Measurements from ENCODE around the gene ALPG.

ALPG gene

DNA sequence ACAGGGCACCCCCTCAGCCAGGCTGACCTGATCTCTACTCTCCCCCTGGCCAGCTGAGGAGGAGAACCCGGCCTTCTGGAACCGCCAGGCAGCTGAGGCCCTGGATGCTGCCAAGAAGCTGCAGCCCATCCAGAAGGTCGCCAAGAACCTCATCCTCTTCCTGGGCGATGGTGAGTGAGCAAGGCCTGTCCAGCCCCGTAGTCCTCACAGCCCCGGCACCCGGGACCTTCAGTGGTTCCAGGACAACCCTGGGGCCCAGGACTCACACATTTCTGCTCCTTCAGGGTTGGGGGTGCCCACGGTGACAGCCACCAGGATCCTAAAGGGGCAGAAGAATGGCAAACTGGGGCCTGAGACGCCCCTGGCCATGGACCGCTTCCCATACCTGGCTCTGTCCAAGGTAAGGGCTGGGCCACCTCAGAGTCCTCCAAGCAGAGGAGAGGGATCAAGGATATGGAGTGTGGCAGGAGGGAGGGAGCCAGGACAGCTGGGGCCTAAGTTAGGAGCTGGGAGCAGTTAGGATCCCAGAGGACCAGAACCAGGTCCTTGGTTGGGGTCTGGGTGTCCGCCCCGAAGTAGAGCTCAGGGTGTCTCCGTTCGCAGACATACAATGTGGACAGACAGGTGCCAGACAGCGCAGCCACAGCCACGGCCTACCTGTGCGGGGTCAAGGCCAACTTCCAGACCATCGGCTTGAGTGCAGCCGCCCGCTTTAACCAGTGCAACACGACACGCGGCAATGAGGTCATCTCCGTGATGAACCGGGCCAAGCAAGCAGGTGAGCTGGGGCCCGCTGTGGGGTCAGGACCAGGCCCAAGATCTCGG is 49.9 kb downstream of the ALPG start:
- H4K20me1 ChIP-seq (ENCODE audit: insufficient read depth, low read length), result no peaks in the 10 kb centered on the region
- 0 out of 2 replicates have a peak, but pooled peaks cover 11% of the 10 kb centered on the region for H3K27me3 ChIP-seq (ENCODE audit: insufficient read depth, low read length)
- no peaks in the 10 kb centered on the region for H3K79me2 ChIP-seq (ENCODE audit: insufficient read depth, low read length)
- H3K9me3 ChIP-seq (ENCODE audit: low read length), result no peaks in the 10 kb centered on the region
- H3K9ac ChIP-seq (ENCODE audit: low read length), result no peak overlapping the region
- TF ChIP-seq EZH2 (IDR thresholded peaks at IDR 0.05; ENCODE audit: borderline replicate concordance, low read length), result no peak
- TF ChIP-seq, protein P1, sequence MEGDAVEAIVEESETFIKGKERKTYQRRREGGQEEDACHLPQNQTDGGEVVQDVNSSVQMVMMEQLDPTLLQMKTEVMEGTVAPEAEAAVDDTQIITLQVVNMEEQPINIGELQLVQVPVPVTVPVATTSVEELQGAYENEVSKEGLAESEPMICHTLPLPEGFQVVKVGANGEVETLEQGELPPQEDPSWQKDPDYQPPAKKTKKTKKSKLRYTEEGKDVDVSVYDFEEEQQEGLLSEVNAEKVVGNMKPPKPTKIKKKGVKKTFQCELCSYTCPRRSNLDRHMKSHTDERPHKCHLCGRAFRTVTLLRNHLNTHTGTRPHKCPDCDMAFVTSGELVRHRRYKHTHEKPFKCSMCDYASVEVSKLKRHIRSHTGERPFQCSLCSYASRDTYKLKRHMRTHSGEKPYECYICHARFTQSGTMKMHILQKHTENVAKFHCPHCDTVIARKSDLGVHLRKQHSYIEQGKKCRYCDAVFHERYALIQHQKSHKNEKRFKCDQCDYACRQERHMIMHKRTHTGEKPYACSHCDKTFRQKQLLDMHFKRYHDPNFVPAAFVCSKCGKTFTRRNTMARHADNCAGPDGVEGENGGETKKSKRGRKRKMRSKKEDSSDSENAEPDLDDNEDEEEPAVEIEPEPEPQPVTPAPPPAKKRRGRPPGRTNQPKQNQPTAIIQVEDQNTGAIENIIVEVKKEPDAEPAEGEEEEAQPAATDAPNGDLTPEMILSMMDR (IDR thresholded peaks at IDR 0.05; ENCODE audit: low read length), result no peak
- H3F3A ChIP-seq (ENCODE audit: insufficient read depth, low read length), result no peaks in the 10 kb centered on the region
- H3K4me1 ChIP-seq (ENCODE audit: insufficient read depth, low read length, severe bottlenecking), result no peaks in the 10 kb centered on the region
- no peaks in the 10 kb centered on the region for H3K36me3 ChIP-seq (ENCODE audit: insufficient read depth, low read length)
- no peaks in the 10 kb centered on the region for H3K9me2 ChIP-seq (ENCODE audit: low read depth, low read length)
- H3K4me3 ChIP-seq (ENCODE audit: low read depth, low read length, poor library complexity, severe bottlenecking), result no peak overlapping the region
- H3K4me2 ChIP-seq (ENCODE audit: low read length), result no peak overlapping the region
- H2AFZ ChIP-seq (ENCODE audit: low read length), result no peak overlapping the region
- no peak overlapping the region for H3K27ac ChIP-seq (ENCODE audit: low read depth, low read length, poor library complexity, severe bottlenecking)

- no peak overlapping the region for H2AFZ ChIP-seq (ENCODE audit: low read length)
- H3K9me2 ChIP-seq (ENCODE audit: low read depth, low read length), result no peaks in the 10 kb centered on the region
- no peaks in the 10 kb centered on the region for H3F3A ChIP-seq (ENCODE audit: insufficient read depth, low read length)
- H3K27ac ChIP-seq (ENCODE audit: low read depth, low read length, poor library complexity, severe bottlenecking), result no peak overlapping the region
- no peak overlapping the region for H3K4me3 ChIP-seq (ENCODE audit: low read depth, low read length, poor library complexity, severe bottlenecking)
- H3K4me2 ChIP-seq (ENCODE audit: low read length), result no peak overlapping the region
- no peaks in the 10 kb centered on the region for H3K4me1 ChIP-seq (ENCODE audit: insufficient read depth, low read length, severe bottlenecking)
- no peaks in the 10 kb centered on the region for H3K79me2 ChIP-seq (ENCODE audit: insufficient read depth, low read length)
- 0 out of 2 replicates have a peak, but pooled peaks cover 11% of the 10 kb centered on the region for H3K27me3 ChIP-seq (ENCODE audit: insufficient read depth, low read length)
- no peaks in the 10 kb centered on the region for H4K20me1 ChIP-seq (ENCODE audit: insufficient read depth, low read length)
- H3K9ac ChIP-seq (ENCODE audit: low read length), result no peak overlapping the region
- H3K9me3 ChIP-seq (ENCODE audit: low read length), result no peaks in the 10 kb centered on the region
- TF ChIP-seq EZH2 (IDR thresholded peaks at IDR 0.05; ENCODE audit: borderline replicate concordance, low read length), result no peak
- TF ChIP-seq, protein P1 (IDR thresholded peaks at IDR 0.05; ENCODE audit: low read length), result no peak
- H3K36me3 ChIP-seq (ENCODE audit: insufficient read depth, low read length), result no peaks in the 10 kb centered on the region
These were observed 50.7 kb downstream of the ALPG start for GRCh38 chr2:232457121-232458011.

- Histone ChIP-seq H3K4me1 (ENCODE audit: insufficient read depth, low read length, severe bottlenecking) (no peaks in the 10 kb centered on the region), H3K9me2 (ENCODE audit: low read depth, low read length) (no peaks in the 10 kb centered on the region), H3K36me3 (ENCODE audit: insufficient read depth, low read length) (no peaks in the 10 kb centered on the region), H3K79me2 (ENCODE audit: insufficient read depth, low read length) (no peaks in the 10 kb centered on the region), H3F3A (ENCODE audit: insufficient read depth, low read length) (no peaks in the 10 kb centered on the region), H2AFZ (ENCODE audit: low read length) (no peak overlapping the region), H4K20me1 (ENCODE audit: insufficient read depth, low read length) (no peaks in the 10 kb centered on the region), H3K27me3 (ENCODE audit: insufficient read depth, low read length) (0 out of 2 replicates have a peak, but pooled peaks cover 11% of the 10 kb centered on the region), H3K9me3 (ENCODE audit: low read length) (no peaks in the 10 kb centered on the region), H3K4me3 (ENCODE audit: low read depth, low read length, poor library complexity, severe bottlenecking) (no peak overlapping the region), H3K27ac (ENCODE audit: low read depth, low read length, poor library complexity, severe bottlenecking) (no peak overlapping the region), H3K9ac (ENCODE audit: low read length) (no peak overlapping the region), H3K4me2 (ENCODE audit: low read length) (no peak overlapping the region)
- TF ChIP-seq, protein P1 (IDR thresholded peaks at IDR 0.05; ENCODE audit: low read length), result no peak
- no peak for TF ChIP-seq EZH2 (IDR thresholded peaks at IDR 0.05; ENCODE audit: borderline replicate concordance, low read length)
These were observed 51.5 kb downstream of the ALPG start for GRCh38 chr2:232458051-232458660.
